C4-2B (cell line): ENCODE results near the gene C2CD2.

Experiments used
- H3K27ac ChIP-seq: fragments of 450-650 bp; 2 replicates; pipeline ENCODE4 v1.5.1; 2017
- CTCF ChIP-seq: fragments of 450-650 bp; conservative IDR thresholded peaks from 2 replicates; pipeline ENCODE4 v1.5.1; 2017; ENCODE audit warnings: mild to moderate bottlenecking
- ZFX ChIP-seq: fragments of 450-650 bp; IDR thresholded peaks from 2 replicates; pipeline ENCODE4 v1.6.1; 2017

The C2CD2 gene

GRCh38 chr21:41902946-41903345, 50.9 kb downstream of the C2CD2 start:
- TF ChIP-seq ZFX (no peak), CTCF (no peak)
- no peak overlapping the region for H3K27ac ChIP-seq

- H3K27ac ChIP-seq = no peak overlapping the region
- TF ChIP-seq CTCF = no peak
- TF ChIP-seq ZFX = no peak
Observed at GRCh38 chr21:41901782-41902181, 52.0 kb downstream of the C2CD2 start.

GRCh38 chr21:41901099-41901498, 52.7 kb downstream of the C2CD2 start:
- no peak overlapping the region for H3K27ac ChIP-seq
- TF ChIP-seq CTCF = no peak
- TF ChIP-seq ZFX = no peak

GRCh38 chr21:41900401-41900800, 53.4 kb downstream of the C2CD2 start:
- H3K27ac ChIP-seq = no peak overlapping the region
- TF ChIP-seq ZFX (no peak), CTCF (no peak)

GRCh38 chr21:41899426-41900202, 54.2 kb downstream of the C2CD2 start:
- no peak overlapping the region for H3K27ac ChIP-seq
- TF ChIP-seq ZFX (no peak), CTCF (no peak)

GRCh38 chr21:41898998-41899397, 54.8 kb downstream of the C2CD2 start:
- H3K27ac ChIP-seq = no peak overlapping the region
- TF ChIP-seq CTCF (no peak), ZFX (no peak)

GRCh38 chr21:41897700-41898099, 56.1 kb downstream of the C2CD2 start:
- H3K27ac ChIP-seq = no peak overlapping the region
- no peak for TF ChIP-seq ZFX
- TF ChIP-seq CTCF = no peak
